Measurements from ENCODE around the gene VCL.
"Not testable (repeated sequence)": the region's sequence is repeated elsewhere in the genome, so short reads cannot be mapped to it uniquely, and the experiment has no call there.

The VCL gene

GRCh38 chr10:74035303-74035702 is 37.4 kb downstream of the VCL start:
- no peak for DNase-seq (ENCODE audit: low read depth in 1 of 2, low spot score in 1 of 2)

- DNase-seq (ENCODE audit: low read depth in 1 of 2, low spot score in 1 of 2): no peak
These were observed 38.6 kb downstream of the VCL start for GRCh38 chr10:74036474-74036873.

- DNase-seq (ENCODE audit: low read depth in 1 of 2, low spot score in 1 of 2): no peak
These were observed 41.7 kb downstream of the VCL start for GRCh38 chr10:74039561-74040145.

- no peak for DNase-seq (ENCODE audit: low read depth in 1 of 2, low spot score in 1 of 2)
These were observed 42.5 kb downstream of the VCL start for GRCh38 chr10:74040200-74041126.

GRCh38 chr10:74044419-74044818 is 46.5 kb downstream of the VCL start:
- no peak for DNase-seq (ENCODE audit: low read depth in 1 of 2, low spot score in 1 of 2)

- DNase-seq (ENCODE audit: low read depth in 1 of 2, low spot score in 1 of 2): no peak
These were observed 49.4 kb downstream of the VCL start for GRCh38 chr10:74047304-74047703.

- no peak for DNase-seq (ENCODE audit: low read depth in 1 of 2, low spot score in 1 of 2)
These were observed 50.0 kb downstream of the VCL start for GRCh38 chr10:74047871-74048270.

- DNase-seq (ENCODE audit: low read depth in 1 of 2, low spot score in 1 of 2): no peak
These were observed 50.5 kb downstream of the VCL start for GRCh38 chr10:74048433-74048832.

- DNase-seq (ENCODE audit: low read depth in 1 of 2, low spot score in 1 of 2): no peak
These were observed 52.0 kb downstream of the VCL start for GRCh38 chr10:74049955-74050354.

- DNase-seq (ENCODE audit: low read depth in 1 of 2, low spot score in 1 of 2): no peak
These were observed 52.7 kb downstream of the VCL start for GRCh38 chr10:74050653-74051052.

- DNase-seq (ENCODE audit: low read depth in 1 of 2, low spot score in 1 of 2): no peak
These were observed 53.9 kb downstream of the VCL start for GRCh38 chr10:74051736-74052342.

- no peak for DNase-seq (ENCODE audit: low read depth in 1 of 2, low spot score in 1 of 2)
These were observed 55.1 kb downstream of the VCL start for GRCh38 chr10:74052994-74053393.

GRCh38 chr10:74055383-74056049 is 57.6 kb downstream of the VCL start:
- no peak for DNase-seq (ENCODE audit: low read depth in 1 of 2, low spot score in 1 of 2)

GRCh38 chr10:74056050-74056818 is 58.3 kb downstream of the VCL start:
- DNase-seq (ENCODE audit: low read depth in 1 of 2, low spot score in 1 of 2): no peak

GRCh38 chr10:74058071-74058470 is 60.2 kb downstream of the VCL start:
- no peak for DNase-seq (ENCODE audit: low read depth in 1 of 2, low spot score in 1 of 2)

- DNase-seq (ENCODE audit: low read depth in 1 of 2, low spot score in 1 of 2): no peak
These were observed 60.7 kb downstream of the VCL start for GRCh38 chr10:74058658-74059057.

- DNase-seq (ENCODE audit: low read depth in 1 of 2, low spot score in 1 of 2): no peak
These were observed 63.2 kb downstream of the VCL start for GRCh38 chr10:74061104-74061503.

- DNase-seq (ENCODE audit: low read depth in 1 of 2, low spot score in 1 of 2): not testable (repeated sequence)
These were observed 64.1 kb downstream of the VCL start for GRCh38 chr10:74061978-74062377.

- DNase-seq (ENCODE audit: low read depth in 1 of 2, low spot score in 1 of 2): no peak
These were observed 65.3 kb downstream of the VCL start for GRCh38 chr10:74063256-74063655.

- no peak for DNase-seq (ENCODE audit: low read depth in 1 of 2, low spot score in 1 of 2)
These were observed 69.7 kb downstream of the VCL start for GRCh38 chr10:74067373-74068352.
